NCI-H2081 (cell line): Measurements from ENCODE around the gene CAMK2D.

Experiments used
- DNase-seq, 2 experiments: peaks; one replicate each; lab custom pipeline; 2025; lab: John Stamatoyannopoulos, UW

CAMK2D gene

DNA sequence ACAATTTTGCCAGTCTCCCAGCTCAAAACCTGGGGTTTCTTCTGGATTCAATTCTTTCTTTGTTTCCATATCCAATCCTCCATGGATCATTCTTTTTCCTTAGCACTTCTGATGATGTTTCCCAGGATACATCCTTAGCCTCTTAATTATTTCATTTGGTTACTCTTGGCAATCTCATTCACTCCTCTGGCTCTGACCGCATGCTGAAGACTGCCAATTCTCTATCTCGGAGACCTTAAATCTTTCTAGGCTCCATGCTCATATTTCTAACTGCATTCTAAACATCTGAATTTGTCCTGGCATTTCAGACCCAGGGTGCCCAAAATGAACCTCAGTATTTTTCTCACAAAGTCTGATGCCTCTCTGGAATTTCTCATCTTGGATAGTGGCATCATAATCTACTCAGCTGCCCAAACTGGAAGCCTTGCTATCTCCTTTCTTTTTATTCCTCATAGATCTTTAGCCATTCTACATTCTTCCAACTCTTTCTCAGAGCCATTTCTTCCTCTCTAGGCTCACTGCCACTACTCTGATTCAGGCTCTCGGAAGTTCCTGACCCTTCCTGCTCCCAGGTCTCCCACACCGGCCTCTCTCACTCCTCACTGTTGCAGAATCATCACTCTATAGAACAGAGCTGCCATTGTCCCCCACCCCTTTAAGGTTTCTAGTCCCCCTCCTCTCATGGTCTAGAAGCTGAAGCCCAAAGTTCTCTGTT, 290.2 kb downstream of the CAMK2D start:
- no peak for DNase-seq

DNA sequence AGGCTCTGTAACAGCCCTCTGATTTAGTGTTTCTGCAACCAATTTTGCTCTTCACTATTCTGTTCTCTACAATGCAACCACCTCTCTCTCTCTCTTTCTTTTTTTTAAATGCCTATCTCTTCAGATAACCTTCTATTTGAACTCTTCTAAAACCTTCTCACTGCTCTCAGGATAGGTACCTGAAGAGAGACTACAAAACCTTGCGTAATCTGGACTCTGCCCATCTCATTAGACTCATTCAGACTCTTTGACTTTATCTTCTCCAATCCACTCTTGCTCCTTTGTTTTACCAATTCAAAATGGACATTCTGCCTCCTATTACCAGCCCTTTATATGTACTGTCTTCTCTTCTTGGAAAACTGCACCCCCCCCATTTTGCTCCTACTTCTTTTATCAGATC, 291.6 kb downstream of the CAMK2D start:
- DNase-seq, result no peak

- no peak for DNase-seq
Observed at GRCh38 chr4:113469023-113469390, 292.5 kb downstream of the CAMK2D start.

GRCh38 chr4:113468165-113469022, 293.1 kb downstream of the CAMK2D start:
- no peak for DNase-seq

- DNase-seq, result no peak
Observed at GRCh38 chr4:113467581-113467980, 294.0 kb downstream of the CAMK2D start.

- DNase-seq, result no peak
Observed at GRCh38 chr4:113462286-113462685, 299.3 kb downstream of the CAMK2D start.

DNA sequence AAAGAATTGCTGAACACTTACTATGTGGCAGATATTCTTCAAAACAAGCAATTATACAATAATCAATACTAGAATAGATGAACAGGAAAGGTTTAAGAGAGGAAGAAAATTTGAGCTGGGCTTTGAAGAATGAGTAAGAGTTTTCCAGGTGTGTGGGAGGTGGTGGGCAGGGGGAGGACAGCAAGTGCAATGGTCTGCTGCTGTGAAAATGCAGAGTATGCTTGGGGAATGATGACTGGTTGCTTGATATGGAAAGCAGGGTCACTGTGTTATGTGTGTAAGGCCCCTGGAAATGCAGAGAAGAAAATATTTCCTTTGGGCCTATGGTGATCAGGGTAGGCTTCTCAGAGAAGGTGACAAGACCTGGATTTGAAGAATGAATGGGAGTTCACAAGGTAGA, 300.3 kb downstream of the CAMK2D start:
- DNase-seq, result no peak

DNA sequence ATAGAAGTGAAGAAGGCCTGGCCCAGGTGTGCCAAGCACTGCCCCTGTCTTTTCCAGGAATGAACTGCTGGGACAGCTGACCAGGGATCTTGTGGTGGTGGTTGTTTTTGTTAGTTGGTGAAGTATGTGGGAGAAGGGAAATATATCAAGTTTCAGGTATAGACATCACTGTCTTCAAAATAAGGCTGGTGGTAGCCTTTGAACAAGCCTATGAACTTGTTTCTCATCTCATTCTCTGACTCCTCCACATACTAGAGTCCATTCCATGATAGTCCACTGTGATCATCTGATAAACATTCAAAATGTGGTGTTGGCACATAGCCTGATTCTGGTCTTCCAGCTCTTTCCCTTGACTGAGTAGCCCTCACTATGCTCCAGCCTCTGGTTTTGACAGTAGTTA, 303.7 kb downstream of the CAMK2D start:
- no peak for DNase-seq

GRCh38 chr4:113457121-113457520, 304.4 kb downstream of the CAMK2D start:
- no peak for DNase-seq

GRCh38 chr4:113455061-113455460, 306.5 kb downstream of the CAMK2D start:
- no peak for DNase-seq

DNA sequence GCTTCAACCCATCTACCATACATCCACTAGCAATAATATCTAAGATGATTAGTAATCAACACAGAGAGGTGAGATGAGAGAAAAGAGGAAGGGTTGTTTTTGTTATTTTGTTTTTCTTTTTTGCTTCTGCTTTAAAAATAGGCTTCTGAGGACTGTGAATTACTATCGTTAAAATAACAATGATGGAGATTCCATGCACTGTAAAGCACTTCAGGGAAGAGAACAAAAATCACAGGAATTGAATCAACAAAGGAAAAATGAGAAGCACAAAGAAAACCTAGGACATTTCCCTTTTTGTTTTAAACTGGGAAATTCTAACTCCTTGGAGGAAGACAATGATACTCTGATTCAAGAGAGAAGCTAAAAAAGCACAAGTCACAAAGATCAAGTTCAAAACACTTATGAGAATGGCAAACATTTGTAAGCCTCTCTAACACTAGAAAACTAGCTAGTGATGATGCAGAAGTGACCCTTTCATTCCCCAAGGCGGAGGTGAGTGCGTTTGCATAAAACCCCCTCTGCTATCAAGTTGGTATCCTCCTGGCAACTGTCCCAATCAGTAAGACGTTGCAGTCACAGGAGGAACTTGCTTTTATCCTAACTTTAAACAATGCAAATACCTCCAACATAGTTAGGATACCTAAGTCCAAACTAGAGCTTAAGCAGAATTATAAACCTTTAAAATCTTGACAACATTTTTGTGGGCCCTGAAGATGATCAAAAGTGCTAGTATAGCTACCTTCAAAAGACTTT, 308.5 kb downstream of the CAMK2D start:
- no peak for DNase-seq

- no peak for DNase-seq
Observed at GRCh38 chr4:113452152-113452551, 309.4 kb downstream of the CAMK2D start.

GRCh38 chr4:113450295-113451080, 311.1 kb downstream of the CAMK2D start:
- no peak for DNase-seq

- DNase-seq, result no peak
Observed at GRCh38 chr4:113449410-113449974, 312.0 kb downstream of the CAMK2D start.

GRCh38 chr4:113447769-113448168, 313.8 kb downstream of the CAMK2D start:
- no peak for DNase-seq

DNA sequence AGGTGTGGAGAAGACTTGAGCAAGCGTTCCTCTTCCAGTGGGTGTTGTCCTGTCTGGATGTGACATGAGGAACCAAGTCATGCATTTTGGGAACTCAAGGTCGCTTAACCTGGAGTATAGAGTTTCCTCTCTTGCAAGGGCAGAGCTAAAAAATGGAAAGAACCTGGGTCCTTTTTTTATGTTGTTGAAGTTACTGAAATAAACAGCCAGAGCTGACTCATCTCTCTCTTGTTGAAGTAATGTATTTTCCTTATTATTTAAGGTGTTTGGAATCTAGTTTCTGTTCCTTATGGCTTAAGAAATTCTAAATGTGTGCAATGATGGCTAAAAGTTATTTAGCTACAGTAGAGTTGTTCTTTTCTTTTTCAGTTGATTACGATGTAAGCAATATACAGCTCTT, 314.5 kb downstream of the CAMK2D start:
- DNase-seq, result no peak

DNA sequence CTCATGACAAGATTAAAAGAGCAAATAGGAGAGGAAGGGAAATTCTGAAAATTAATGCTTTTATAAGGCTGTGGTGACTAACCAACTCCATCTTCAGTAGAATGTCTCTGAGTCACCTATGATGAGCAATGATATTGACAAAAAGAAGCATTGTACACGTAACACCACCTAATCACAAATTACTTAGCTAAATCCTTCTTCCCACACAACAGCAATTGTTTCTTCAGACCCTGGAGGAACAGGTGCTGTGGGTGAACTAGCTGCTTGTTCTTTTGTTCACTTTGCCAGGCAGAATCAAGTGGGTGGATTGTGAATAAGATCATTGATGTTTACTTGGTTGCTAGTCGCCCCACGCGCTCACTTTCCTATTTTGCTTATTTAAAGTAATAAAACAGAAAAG, 315.5 kb downstream of the CAMK2D start:
- DNase-seq, result peak in 1 of 2 experiments; percentile 11

DNA sequence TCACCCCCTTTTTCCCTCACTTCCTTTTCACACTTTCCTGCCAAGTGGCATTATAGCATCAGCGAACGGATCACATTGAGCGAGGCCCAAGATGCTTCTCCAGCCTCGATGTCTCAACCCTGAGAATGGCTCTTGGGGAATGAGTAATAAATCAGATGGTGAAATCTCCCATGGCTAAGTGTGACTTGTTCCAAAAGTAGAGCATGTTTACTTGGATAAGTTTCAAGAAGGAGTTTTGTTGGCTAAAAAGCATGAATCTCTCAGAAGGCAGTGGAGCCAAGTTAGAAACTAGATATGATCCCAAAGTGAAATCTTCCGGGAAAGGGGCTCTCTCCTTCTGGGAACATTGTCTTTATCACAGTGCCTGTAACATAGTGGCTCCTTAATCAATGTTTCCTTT, 316.3 kb downstream of the CAMK2D start:
- DNase-seq, result no peak

GRCh38 chr4:113444386-113444785, 317.2 kb downstream of the CAMK2D start:
- DNase-seq, result no peak

DNA sequence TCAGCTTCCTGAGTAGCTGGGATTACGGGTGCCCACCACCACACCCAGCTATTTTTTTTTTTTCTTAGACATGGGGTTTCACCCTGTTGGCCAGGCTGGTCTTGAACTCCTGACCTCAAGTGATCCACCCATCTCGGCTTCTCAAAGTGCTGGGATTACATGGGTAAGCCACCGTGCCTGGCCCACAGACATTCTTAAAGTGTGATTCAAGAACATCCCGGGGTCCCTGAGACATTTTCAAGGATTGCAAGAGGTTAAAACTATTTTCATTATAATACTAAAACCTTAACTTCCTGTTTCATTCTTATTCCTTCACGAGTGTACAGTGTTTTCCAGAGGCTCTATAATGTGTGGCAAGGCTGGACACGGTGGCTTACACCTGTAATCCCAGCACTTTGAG, 318.7 kb downstream of the CAMK2D start:
- no peak for DNase-seq

- DNase-seq, result no peak
Observed at GRCh38 chr4:113440371-113440770, 321.2 kb downstream of the CAMK2D start.

DNA sequence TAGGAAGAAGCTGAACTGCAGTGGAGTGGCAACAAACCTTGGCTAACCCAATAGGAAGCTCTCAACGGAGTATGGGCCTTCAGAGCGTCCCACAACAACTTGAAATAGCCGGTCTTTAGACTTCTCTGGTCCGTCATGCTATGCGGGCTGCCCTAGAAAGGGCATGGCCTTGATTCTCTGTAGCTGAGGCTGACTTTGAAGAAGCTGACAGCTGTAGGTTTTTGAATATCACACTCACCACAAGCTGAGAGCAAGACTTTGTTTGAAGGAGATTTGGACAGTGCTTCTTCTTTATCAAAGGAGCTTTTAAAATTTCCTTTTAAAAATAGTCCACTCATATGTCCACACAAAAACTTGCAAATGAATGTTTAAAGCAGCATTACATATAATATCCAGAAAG, 322.9 kb downstream of the CAMK2D start:
- DNase-seq, result no peak
